HCT116 (cell line): Measurements from ENCODE around the gene ZNF554. TPM values are rescaled to one million over a fixed set of nuclear protein-coding genes. Genes with fewer than 3 reads are reported as not detected.
A peak's percentile ranks its signal among the peaks of the same experiment; 100 is the strongest.

Source experiments
- ATAC-seq: fragments of 200-7000 bp; cut with Tn5 transposase; 2 replicates; pipeline ENCODE4 v1.9.1; 2020; ENCODE audit warnings: mild to moderate bottlenecking, moderate library complexity
- BruUV-seq: library from RNA; stranded (reverse); fragments of 400-500 nt; replicated peaks from 2 replicates; lab custom pipeline; 2021; lab: Mats Ljungman, UMichigan
- CTCF ChIA-PET: fragments of 300-600 bp; sonication (Branson Sonifier 250); formaldehyde crosslinking; loops from one replicate; lab custom pipeline; 2021; ENCODE audit warnings: antibody characterized with exemption; lab: Charles Lee
- POLR2A ChIA-PET: fragments of 300-600, 350-600 bp; sonication (Branson Sonifier 250); formaldehyde crosslinking; loops from one replicate; lab custom pipeline; 2021; ENCODE audit warnings: antibody characterized with exemption; lab: Charles Lee
- RAD21 ChIA-PET, 2 experiments: fragments of 300-600 bp; sonication (Branson Sonifier 250); formaldehyde crosslinking; loops; one replicate each; lab custom pipeline; 2023; ENCODE audit warnings: low total read pairs in 2 of 2; ENCODE audit not compliant: uncharacterized antibody in 2 of 2, unreplicated experiment in 2 of 2, low non-redundant PET in 1 of 2; lab: Charles Lee
- DNase-seq: peaks from one replicate; pipeline ENCODE4 v3.0.0-alpha.2; 2010; ENCODE audit warnings: low read depth, low spot score
- H2AFZ ChIP-seq: fragments of 200-600 bp; shearing (Covaris generic), sonication (generic); 2 replicates; pipeline ENCODE4 v1.6.1; 2017; ENCODE audit warnings: low read depth, mixed run types, mixed read lengths, antibody characterized with exemption, low read length; ENCODE audit not compliant: poor library complexity, severe bottlenecking
- H3K27ac ChIP-seq: 2 replicates; pipeline ENCODE4 v1.5.1; 2012; ENCODE audit warnings: low read depth, low read length
- H3K27me3 ChIP-seq: fragments of 200-600 bp; sonication (generic); 2 replicates; pipeline ENCODE4 v1.6.1; 2016; ENCODE audit warnings: mixed run types, low read length, mixed read lengths; ENCODE audit not compliant: insufficient read depth
- H3K36me3 ChIP-seq, 2 experiments: fragments of 200-500 bp in 1 of 2; fragments of 200-600 bp in 1 of 2; sonication (Bioruptor generic) in 1 of 2; sonication (generic) in 1 of 2; 2 replicates each; pipeline versions ENCODE4 v1.5.1 to v1.6.1; 2014 to 2016; ENCODE audit warnings: low read length in 2 of 2, inconsistent platforms in 1 of 2, mixed read lengths in 1 of 2, mixed run types in 1 of 2; ENCODE audit not compliant: insufficient read depth in 2 of 2, control insufficient read depth in 1 of 2
- H3K4me1 ChIP-seq, 2 experiments: fragments of 200-600 bp in 1 of 2; sonication (generic) in 1 of 2; 2 replicates each; pipeline versions ENCODE4 v1.5.1 to v1.6.1; 2012 to 2017; ENCODE audit warnings: low read length in 2 of 2, inconsistent platforms in 1 of 2, mild to moderate bottlenecking in 1 of 2, mixed read lengths in 1 of 2, mixed run types in 1 of 2, moderate library complexity in 1 of 2; ENCODE audit not compliant: insufficient read depth in 2 of 2, control insufficient read depth in 1 of 2
- H3K4me2 ChIP-seq: fragments of 200-600 bp; sonication (generic); 2 replicates; pipeline ENCODE4 v1.6.1; 2017; ENCODE audit warnings: mixed run types, low read length, mixed read lengths
- H3K4me3 ChIP-seq, 2 experiments: fragments of 200-600 bp in 1 of 2; sonication (generic) in 1 of 2; replicated peaks in 1 of 2; 2 replicates each; pipeline ENCODE4 v1.5.1; 2011 to 2016; ENCODE audit warnings: low read length in 2 of 2, control low read depth in 1 of 2, low read depth in 1 of 2, mild to moderate bottlenecking in 1 of 2, mixed read lengths in 1 of 2, mixed run types in 1 of 2
- H3K79me2 ChIP-seq: fragments of 200-600 bp; sonication (generic); 2 replicates; pipeline ENCODE4 v1.6.1; 2017; ENCODE audit warnings: mild to moderate bottlenecking, mixed run types, low read length, moderate library complexity, mixed read lengths; ENCODE audit not compliant: insufficient read depth
- H3K9ac ChIP-seq: fragments of 200-600 bp; sonication (generic); 2 replicates; pipeline ENCODE4 v1.6.1; 2016; ENCODE audit warnings: low read length, mixed read lengths
- H3K9me2 ChIP-seq: fragments of 200-600 bp; sonication (generic), shearing (Covaris generic); 2 replicates; pipeline ENCODE4 v1.6.1; 2017; ENCODE audit warnings: mixed run types, mild to moderate bottlenecking, moderate library complexity; ENCODE audit not compliant: insufficient read depth
- H3K9me3 ChIP-seq, 2 experiments: fragments of 200-500 bp in 1 of 2; fragments of 200-600 bp in 1 of 2; sonication (Bioruptor generic) in 1 of 2; sonication (generic) in 1 of 2; 2 replicates each; pipeline ENCODE4 v1.6.1; 2014 to 2017; ENCODE audit warnings: low read length in 2 of 2, mixed read lengths in 2 of 2, inconsistent platforms in 1 of 2, low read depth in 1 of 2, mild to moderate bottlenecking in 1 of 2, mixed run types in 1 of 2, moderate library complexity in 1 of 2; ENCODE audit not compliant: control insufficient read depth in 1 of 2, insufficient read depth in 1 of 2
- H4K20me1 ChIP-seq: fragments of 200-600 bp; sonication (generic), shearing (Covaris generic); 2 replicates; pipeline ENCODE4 v1.6.1; 2017; ENCODE audit warnings: mixed run types, mild to moderate bottlenecking, moderate library complexity; ENCODE audit not compliant: insufficient read depth
- CBX3 ChIP-seq: IDR thresholded peaks from 2 replicates; pipeline ENCODE4 v1.6.1; 2012; ENCODE audit warnings: low read depth
- CEBPB ChIP-seq: IDR thresholded peaks from 2 replicates; pipeline ENCODE4 v1.6.1; 2012; ENCODE audit warnings: low read depth
- EGR1 ChIP-seq: IDR thresholded peaks from 2 replicates; pipeline ENCODE4 v1.6.1; 2012; ENCODE audit warnings: low read depth
- ELF1 ChIP-seq: IDR thresholded peaks from 2 replicates; pipeline ENCODE4 v1.6.1; 2012; ENCODE audit warnings: low read depth, borderline replicate concordance
- EZH2 ChIP-seq: fragments of 200-600 bp; sonication (generic); IDR thresholded peaks from 2 replicates; pipeline ENCODE4 v1.6.1; 2017; ENCODE audit warnings: antibody characterized with exemption, mixed run types
- EZH2phosphoT487 ChIP-seq: fragments of 200-600 bp; IDR thresholded peaks from 2 replicates; pipeline ENCODE4 v1.6.1; 2018; ENCODE audit warnings: antibody characterized with exemption, borderline replicate concordance
- FOSL1 ChIP-seq: IDR thresholded peaks from 2 replicates; pipeline ENCODE4 v1.6.1; 2012; ENCODE audit warnings: low read depth
- JUND ChIP-seq: IDR thresholded peaks from 2 replicates; pipeline ENCODE4 v1.6.1; 2012
- POLR2A ChIP-seq: IDR thresholded peaks from 2 replicates; pipeline ENCODE4 v1.7.0; 2011; ENCODE audit warnings: borderline replicate concordance; ENCODE audit not compliant: insufficient read depth, insufficient read length; ENCODE audit errors: extremely low read depth
- POLR2AphosphoS5 ChIP-seq: IDR thresholded peaks from 2 replicates; pipeline ENCODE4 v1.6.1; 2011; ENCODE audit warnings: mild to moderate bottlenecking, low read depth, low read length, moderate library complexity
- RAD21 ChIP-seq: IDR thresholded peaks from 2 replicates; pipeline ENCODE4 v1.6.1; 2012; ENCODE audit warnings: low read depth, mild to moderate bottlenecking
- SIN3A ChIP-seq: IDR thresholded peaks from 2 replicates; pipeline ENCODE4 v1.6.1; 2012; ENCODE audit warnings: low read depth
- SP1 ChIP-seq: IDR thresholded peaks from 2 replicates; pipeline ENCODE4 v1.6.1; 2012; ENCODE audit warnings: low read depth
- SRF ChIP-seq: IDR thresholded peaks from 2 replicates; pipeline ENCODE4 v1.6.1; 2012; ENCODE audit warnings: low read depth
- TCF7L2 ChIP-seq: IDR thresholded peaks from 2 replicates; pipeline ENCODE4 v1.7.0; 2011; ENCODE audit warnings: borderline replicate concordance, inconsistent platforms; ENCODE audit not compliant: insufficient read depth, insufficient read length; ENCODE audit errors: extremely low read depth
- YY1 ChIP-seq: IDR thresholded peaks from 2 replicates; pipeline ENCODE4 v1.6.1; 2011; ENCODE audit warnings: low read length, low read depth, moderate library complexity, mild to moderate bottlenecking; ENCODE audit not compliant: insufficient replicate concordance; ENCODE audit errors: extremely low read depth
- ZFX ChIP-seq: fragments of 450-650 bp; IDR thresholded peaks from 2 replicates; pipeline ENCODE4 v1.6.1; 2017
- ZNF274 ChIP-seq: fragments of 200-500 bp; sonication (Bioruptor generic); IDR thresholded peaks from 2 replicates; pipeline ENCODE4 v1.6.1; 2014; ENCODE audit warnings: mild to moderate bottlenecking, low read depth, low read length, inconsistent platforms
- intact Hi-C: fragments of 100-400 bp; cut with micrococcal nuclease; formaldehyde crosslinking; loops from 2 replicates; pipeline ENCODE4 v1.10.0; 2022
- total RNA-seq: library from RNA; stranded (reverse); gene quantifications from one replicate; pipeline ENCODE4 v1.2.1, GENCODE V29; 2021; ENCODE audit not compliant: unreplicated experiment
- TF ChIP-seq, protein P1 (sequence below): IDR thresholded peaks from 2 replicates; pipeline ENCODE4 v1.6.1; 2011; ENCODE audit warnings: mild to moderate bottlenecking, low read length, moderate library complexity; ENCODE audit not compliant: insufficient replicate concordance; ENCODE audit errors: extremely low read depth
- TF ChIP-seq, protein P2 (sequence below): IDR thresholded peaks from 2 replicates; pipeline ENCODE4 v1.6.1; 2012
- TF ChIP-seq, protein P3 (sequence below), 3 experiments: fragments of 200-600 bp in 1 of 3; sonication (generic) in 1 of 3; IDR thresholded peaks in 2 of 3; conservative IDR thresholded peaks in 1 of 3; 2 replicates each; pipeline ENCODE4 v1.5.1; 2012 to 2017; ENCODE audit warnings: low read depth in 2 of 3, low read length in 2 of 3, antibody characterized with exemption in 1 of 3, borderline replicate concordance in 1 of 3, control low read depth in 1 of 3, mild to moderate bottlenecking in 1 of 3, mixed read lengths in 1 of 3, mixed run types in 1 of 3, moderate library complexity in 1 of 3; ENCODE audit not compliant: insufficient read depth in 1 of 3
- TF ChIP-seq, protein P4 (sequence below): IDR thresholded peaks from 2 replicates; pipeline ENCODE4 v1.6.1; 2012

The ZNF554 gene
- total RNA-seq, 1 experiment from 2014 or later: 4.0 TPM

DNA sequence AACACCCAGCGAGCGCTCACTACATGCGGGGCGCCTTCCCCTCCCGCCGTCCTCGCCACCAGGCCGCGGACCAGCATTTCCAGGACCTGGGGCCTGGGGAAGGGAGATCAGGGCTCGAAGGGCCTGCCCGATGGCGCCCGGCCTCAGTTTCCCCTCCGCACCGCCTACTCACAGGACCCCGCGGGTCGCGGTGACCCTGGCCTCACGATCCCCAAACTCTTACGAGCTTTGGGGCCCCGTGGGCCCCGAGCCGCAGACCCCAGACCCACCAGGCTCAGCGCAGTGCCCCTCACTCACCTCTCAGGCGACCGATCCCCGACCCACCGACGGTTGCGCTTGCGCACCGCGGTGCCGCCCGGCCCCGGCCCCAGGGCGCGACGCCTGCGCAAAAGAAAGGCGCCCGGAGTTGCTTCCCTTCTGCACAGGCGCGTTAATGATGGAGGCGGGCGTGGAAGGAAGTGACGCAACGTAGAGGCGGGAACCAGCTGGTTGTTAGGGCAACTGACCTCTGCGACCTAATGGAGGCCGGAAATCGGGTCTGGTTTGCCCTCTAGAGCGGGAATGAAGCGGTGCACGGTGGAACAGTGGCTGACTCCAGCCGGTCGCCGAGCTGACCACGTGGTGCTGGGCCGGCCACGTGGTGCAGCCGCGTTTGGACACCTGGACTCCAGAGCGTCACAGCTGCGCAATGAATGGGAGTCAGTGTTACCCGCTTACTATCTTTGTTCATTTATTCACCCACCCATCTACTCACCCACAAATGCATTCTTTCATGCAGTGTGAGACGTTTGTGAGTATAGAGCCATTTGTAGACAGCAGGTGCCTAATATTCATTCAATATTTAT is 36.5 kb upstream of the ZNF554 start, which contains the start of gene SGTA:
Gene SGTA (minus strand): TSS at position 338 of the 845 bp plus-strand sequence. CDS start 14,205 bp downstream, outside the sequence.
- Histone ChIP-seq H3K27me3 (no peaks in the 10 kb centered on the region), H3K9ac (peak within 1 kb of the TSS; percentile 99), H3K4me2 (peak within 1 kb of the TSS; percentile 94), H3K36me3 (peaks cover 0 to 19% of the 10 kb centered on the region in 2 experiments; a peak in 1 of 4 replicates), H3K4me1 (peaks cover 26 to 42% of the 10 kb centered on the region in 2 experiments), H3K9me3 (no peaks in the 10 kb centered on the region), H3K27ac (peak within 1 kb of the TSS; percentile 87), H2AFZ (no peak within 1 kb of the TSS), H4K20me1 (peaks cover 6% of the 10 kb centered on the region; the same call in 1 of the 2 replicates), H3K9me2 (no peaks in the 10 kb centered on the region), H3K4me3 (peak within 1 kb of the TSS; percentile 84 to 99), H3K79me2 (peaks cover 79% of the 10 kb centered on the region)
- no TSS peak for BruUV-seq
- peak; percentile 99 for DNase-seq
- intact Hi-C loops: no loop called here
- ChIA-PET CTCF (interaction anchor here (0.6 to 1.1 kb wide), 3 partner anchors 34 to 346 kb away, joined by 3 to 6 read pairs (median 3); no protein-coding TSS in a partner anchor), RAD21 (no interaction called here), POLR2A (interaction anchor here (1.1 kb wide), 1 partner anchor 307 kb away, joined by 4 read pairs; the partner anchor contains the start of gene GADD45B)
- ATAC-seq: peak; percentile 80
- TF ChIP-seq, protein P1, sequence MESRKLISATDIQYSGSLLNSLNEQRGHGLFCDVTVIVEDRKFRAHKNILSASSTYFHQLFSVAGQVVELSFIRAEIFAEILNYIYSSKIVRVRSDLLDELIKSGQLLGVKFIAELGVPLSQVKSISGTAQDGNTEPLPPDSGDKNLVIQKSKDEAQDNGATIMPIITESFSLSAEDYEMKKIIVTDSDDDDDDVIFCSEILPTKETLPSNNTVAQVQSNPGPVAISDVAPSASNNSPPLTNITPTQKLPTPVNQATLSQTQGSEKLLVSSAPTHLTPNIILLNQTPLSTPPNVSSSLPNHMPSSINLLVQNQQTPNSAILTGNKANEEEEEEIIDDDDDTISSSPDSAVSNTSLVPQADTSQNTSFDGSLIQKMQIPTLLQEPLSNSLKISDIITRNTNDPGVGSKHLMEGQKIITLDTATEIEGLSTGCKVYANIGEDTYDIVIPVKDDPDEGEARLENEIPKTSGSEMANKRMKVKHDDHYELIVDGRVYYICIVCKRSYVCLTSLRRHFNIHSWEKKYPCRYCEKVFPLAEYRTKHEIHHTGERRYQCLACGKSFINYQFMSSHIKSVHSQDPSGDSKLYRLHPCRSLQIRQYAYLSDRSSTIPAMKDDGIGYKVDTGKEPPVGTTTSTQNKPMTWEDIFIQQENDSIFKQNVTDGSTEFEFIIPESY: peak; percentile 36
- TF ChIP-seq RAD21 (no peak), CBX3 (peak; percentile 95), POLR2A (peak; percentile 59), EZH2 (no peak), ZFX (peak; percentile 57; the same call in 1 of the 2 replicates), JUND (no peak), SRF (peak; percentile 71; the same call in 1 of the 2 replicates), SP1 (peak; percentile 61; the same call in 1 of the 2 replicates), SIN3A (peak; percentile 41; the same call in 1 of the 2 replicates), ELF1 (no peak; the same call in 1 of the 2 replicates), YY1 (peak; percentile 90), FOSL1 (no peak), EZH2phosphoT487 (no peak), TCF7L2 (no peak), POLR2AphosphoS5 (peak; percentile 86), CEBPB (no peak), ZNF274 (no peak), EGR1 (no peak)
- TF ChIP-seq, protein P2, sequence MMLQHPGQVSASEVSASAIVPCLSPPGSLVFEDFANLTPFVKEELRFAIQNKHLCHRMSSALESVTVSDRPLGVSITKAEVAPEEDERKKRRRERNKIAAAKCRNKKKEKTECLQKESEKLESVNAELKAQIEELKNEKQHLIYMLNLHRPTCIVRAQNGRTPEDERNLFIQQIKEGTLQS: no peak
- TF ChIP-seq, protein P3, sequence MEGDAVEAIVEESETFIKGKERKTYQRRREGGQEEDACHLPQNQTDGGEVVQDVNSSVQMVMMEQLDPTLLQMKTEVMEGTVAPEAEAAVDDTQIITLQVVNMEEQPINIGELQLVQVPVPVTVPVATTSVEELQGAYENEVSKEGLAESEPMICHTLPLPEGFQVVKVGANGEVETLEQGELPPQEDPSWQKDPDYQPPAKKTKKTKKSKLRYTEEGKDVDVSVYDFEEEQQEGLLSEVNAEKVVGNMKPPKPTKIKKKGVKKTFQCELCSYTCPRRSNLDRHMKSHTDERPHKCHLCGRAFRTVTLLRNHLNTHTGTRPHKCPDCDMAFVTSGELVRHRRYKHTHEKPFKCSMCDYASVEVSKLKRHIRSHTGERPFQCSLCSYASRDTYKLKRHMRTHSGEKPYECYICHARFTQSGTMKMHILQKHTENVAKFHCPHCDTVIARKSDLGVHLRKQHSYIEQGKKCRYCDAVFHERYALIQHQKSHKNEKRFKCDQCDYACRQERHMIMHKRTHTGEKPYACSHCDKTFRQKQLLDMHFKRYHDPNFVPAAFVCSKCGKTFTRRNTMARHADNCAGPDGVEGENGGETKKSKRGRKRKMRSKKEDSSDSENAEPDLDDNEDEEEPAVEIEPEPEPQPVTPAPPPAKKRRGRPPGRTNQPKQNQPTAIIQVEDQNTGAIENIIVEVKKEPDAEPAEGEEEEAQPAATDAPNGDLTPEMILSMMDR (IDR thresholded peaks at IDR 0.05 in 2 of 3, conservative IDR thresholded peaks at IDR 0.05 in 1 of 3; ENCODE audit: borderline replicate concordance in 1 of 3, insufficient read depth in 1 of 3, low read depth in 2 of 3, low read length in 2 of 3): peak in 2 of 3 experiments; percentile 20 to 32; a peak in 2 of 6 replicates
- TF ChIP-seq, protein P4, sequence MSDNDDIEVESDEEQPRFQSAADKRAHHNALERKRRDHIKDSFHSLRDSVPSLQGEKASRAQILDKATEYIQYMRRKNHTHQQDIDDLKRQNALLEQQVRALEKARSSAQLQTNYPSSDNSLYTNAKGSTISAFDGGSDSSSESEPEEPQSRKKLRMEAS: peak; percentile 100
